Sigmoid colon (tissue), 7 donors: Measurements from ENCODE around the gene ABHD13. TPM values are rescaled to one million over a fixed set of nuclear protein-coding genes. Genes with fewer than 3 reads are reported as not detected.
A peak's percentile ranks its signal among the peaks of the same experiment; 100 is the strongest.

Experiments
- DNase-seq: peaks from one replicate; pipeline ENCODE4 v3.0.0-alpha.2; 2019
- H3K27ac ChIP-seq, 4 donors: fragments of 200-600 bp; sonication (generic); one replicate each; pipeline ENCODE4 v1.5.1; 2016 to 2019; ENCODE audit warnings: mild to moderate bottlenecking in 1 of 4
- H3K27me3 ChIP-seq, 3 donors: fragments of 200-600 bp; sonication (generic); one replicate each; pipeline ENCODE4 v1.5.1; 2019; ENCODE audit warnings: mild to moderate bottlenecking in 1 of 3
- H3K36me3 ChIP-seq, 4 donors: fragments of 200-600 bp; sonication (generic); one replicate each; pipeline ENCODE4 v1.5.1; 2016 to 2019
- H3K4me1 ChIP-seq, 4 donors: fragments of 200-600 bp; sonication (generic); one replicate each; pipeline ENCODE4 v1.5.1; 2017 to 2019
- H3K4me3 ChIP-seq, 4 donors: fragments of 200-600 bp; sonication (generic); one replicate each; pipeline ENCODE4 v1.5.1; 2017 to 2019; ENCODE audit warnings: mild to moderate bottlenecking in 2 of 4, moderate library complexity in 1 of 4
- H3K9me3 ChIP-seq, 4 donors: fragments of 200-600 bp in 3 of 4; sonication (generic) in 3 of 4; one replicate each; pipeline versions ENCODE4 v1.5.1 to v1.6.1; 2013 to 2019
- CTCF ChIP-seq, 4 experiments: fragments of 450-650 bp in 3 of 4; fragments of 200-600 bp in 1 of 4; IDR thresholded peaks; one replicate each; pipeline ENCODE4 v1.5.1; 2016 to 2019; ENCODE audit warnings: antibody characterized with exemption in 4 of 4, mild to moderate bottlenecking in 3 of 4, moderate library complexity in 2 of 4
- EP300 ChIP-seq, 4 donors: sonication (generic); formaldehyde crosslinking; IDR thresholded peaks; one replicate each; pipeline ENCODE4 v1.6.1; 2017; ENCODE audit warnings: antibody characterized with exemption in 4 of 4
- POLR2A ChIP-seq, 2 donors: fragments of 450-650 bp; IDR thresholded peaks; one replicate each; pipeline ENCODE4 v1.6.1; 2016; ENCODE audit warnings: antibody characterized with exemption in 2 of 2, mild to moderate bottlenecking in 2 of 2, moderate library complexity in 2 of 2
- POLR2AphosphoS5 ChIP-seq, 4 donors: sonication (generic); formaldehyde crosslinking; IDR thresholded peaks; one replicate each; pipeline ENCODE4 v1.6.1; 2017; ENCODE audit warnings: antibody characterized with exemption in 4 of 4
- WGBS, 2 donors: extraction: QIAGEN DNeasy Blood & Tissue Kit; methylation state at CpG; one replicate each; pipeline ENCODE4 v1.1.7; 2013; 5-methylcytosine and 5-hydroxymethylcytosine counted together
- intact Hi-C: fragments of 100-400 bp; cut with DNase I; formaldehyde crosslinking; loops from one replicate; pipeline ENCODE4 v1.15.1; 2023
- polyA plus RNA-seq, 3 donors: library from polyadenylated mRNA; stranded (reverse); fragments of 200-250 nt; gene quantifications; one replicate each; pipeline ENCODE4 v1.2.3, GENCODE V29; 2013
- total RNA-seq, 4 donors: library from RNA; depleted of rRNA; stranded (reverse); fragments of >200 nt; gene quantifications; one replicate each; pipeline ENCODE4 v1.1.0, GENCODE V29; 2016
- donor health status: healthy with polysubstance abuse.
- donor health status: Bipolar disorder and iron deficiency.
- donor health status: healthy.

Gene ABHD13
- total and polyA plus RNA-seq, 7 donors = 4.2 to 15.7 (median 13.0) TPM

- Histone ChIP-seq H3K36me3 (no peaks in the 10 kb centered on the region), H3K4me3 (no peak overlapping the region), H3K27me3 (no peaks in the 10 kb centered on the region), H3K9me3 (no peaks in the 10 kb centered on the region), H3K4me1 (peaks cover 0 to 75% (median 57%) of the 10 kb centered on the region in 4 donors), H3K27ac (peak overlapping the region in 2 of 4 donors; percentile 87 to 94)
- 8 to 27% methylated on average over 1 of the region's 1 CpG for WGBS, 2 donors
- intact Hi-C loops = loop anchor here (10.0 kb wide), 1 partner anchor 675 kb away; no protein-coding TSS in a partner anchor
- no peak for TF ChIP-seq POLR2AphosphoS5 (IDR thresholded peaks at IDR 0.05)
- no peak for TF ChIP-seq EP300 (IDR thresholded peaks at IDR 0.05)
- no peak for TF ChIP-seq CTCF (IDR thresholded peaks at IDR 0.05)
- no peak for TF ChIP-seq POLR2A (IDR thresholded peaks at IDR 0.05)
- DNase-seq = no peak
These were observed 1.8 kb downstream of the ABHD13 start for GRCh38 chr13:108220041-108220440.

- Histone ChIP-seq H3K27me3 (no peaks in the 10 kb centered on the region), H3K4me3 (no peak overlapping the region), H3K9me3 (no peaks in the 10 kb centered on the region), H3K27ac (peak overlapping the region in 3 of 4 donors; percentile 29 to 50 (median 47)), H3K36me3 (no peaks in the 10 kb centered on the region), H3K4me1 (peaks cover 0 to 53% (median 44%) of the 10 kb centered on the region in 4 donors)
- DNase-seq = no peak
- intact Hi-C loops = loop anchor here (10.0 kb wide), 1 partner anchor 671 kb away; no protein-coding TSS in a partner anchor
- no peak for TF ChIP-seq CTCF (IDR thresholded peaks at IDR 0.05)
- peak in 3 of 4 donors; percentile 38 to 60 (median 39) for TF ChIP-seq POLR2AphosphoS5 (IDR thresholded peaks at IDR 0.05)
- WGBS, 2 donors = 84 to 87% methylated on average over 7 of the region's 7 CpGs
These were observed 5.7 kb downstream of the ABHD13 start for GRCh38 chr13:108223687-108224503.

GRCh38 chr13:108225440-108225839 is 7.2 kb downstream of the ABHD13 start:
- H3K27ac ChIP-seq = no peak overlapping the region
- intact Hi-C loops = loop anchor here (10.0 kb wide), 1 partner anchor 669 kb away; no protein-coding TSS in a partner anchor
- TF ChIP-seq POLR2AphosphoS5 (IDR thresholded peaks at IDR 0.05) = no peak
- no peak for TF ChIP-seq EP300 (IDR thresholded peaks at IDR 0.05)
- no peak for TF ChIP-seq POLR2A (IDR thresholded peaks at IDR 0.05)
- TF ChIP-seq CTCF (IDR thresholded peaks at IDR 0.05) = no peak
- no peaks in the 10 kb centered on the region for H3K9me3 ChIP-seq
- H3K36me3 ChIP-seq = peaks cover 0 to 8% (median 0%) of the 10 kb centered on the region in 4 donors
- DNase-seq = no peak
- WGBS, 2 donors = 47 to 84% methylated on average over 1 of the region's 1 CpG
- H3K27me3 ChIP-seq = no peaks in the 10 kb centered on the region
- H3K4me1 ChIP-seq = peaks cover 0 to 38% (median 30%) of the 10 kb centered on the region in 4 donors
- no peak overlapping the region for H3K4me3 ChIP-seq

- no peak overlapping the region for H3K4me3 ChIP-seq
- TF ChIP-seq EP300 (IDR thresholded peaks at IDR 0.05) = no peak
- TF ChIP-seq CTCF (IDR thresholded peaks at IDR 0.05) = no peak
- TF ChIP-seq POLR2AphosphoS5 (IDR thresholded peaks at IDR 0.05) = no peak
- no peak for TF ChIP-seq POLR2A (IDR thresholded peaks at IDR 0.05)
- H3K27ac ChIP-seq = no peak overlapping the region
- no peaks in the 10 kb centered on the region for H3K27me3 ChIP-seq
- no peak for DNase-seq
- 18 to 22% methylated on average over 1 of the region's 1 CpG for WGBS, 2 donors
- peaks cover 0 to 31% (median 25%) of the 10 kb centered on the region in 4 donors for H3K4me1 ChIP-seq
- H3K9me3 ChIP-seq = no peaks in the 10 kb centered on the region
- intact Hi-C loops = loop anchor here (10.0 kb wide), 1 partner anchor 669 kb away; no protein-coding TSS in a partner anchor
- peaks cover 0 to 8% (median 0%) of the 10 kb centered on the region in 4 donors for H3K36me3 ChIP-seq
These were observed 8.0 kb downstream of the ABHD13 start for GRCh38 chr13:108226184-108226583.
